Measurements from ENCODE around the gene PIK3R3.
"Not testable (repeated sequence)": the region's sequence is repeated elsewhere in the genome, so short reads cannot be mapped to it uniquely, and the experiment has no call there.

PIK3R3 gene

GRCh38 chr1:46061146-46061545, 71.3 kb downstream of the PIK3R3 start:
- DNase-seq = no peak

GRCh38 chr1:46058936-46059335, 73.5 kb downstream of the PIK3R3 start:
- DNase-seq = no peak

GRCh38 chr1:46057781-46058180, 74.6 kb downstream of the PIK3R3 start:
- no peak for DNase-seq

- not testable (repeated sequence) for DNase-seq
Measured at GRCh38 chr1:46057215-46057614, 75.2 kb downstream of the PIK3R3 start.

- DNase-seq = no peak
Measured at GRCh38 chr1:46056325-46056724, 76.1 kb downstream of the PIK3R3 start.

- no peak for DNase-seq
Measured at GRCh38 chr1:46053734-46054133, 78.7 kb downstream of the PIK3R3 start.

- DNase-seq = no peak
Measured at GRCh38 chr1:46044116-46044515, 88.3 kb downstream of the PIK3R3 start.

GRCh38 chr1:46043458-46044017, 88.9 kb downstream of the PIK3R3 start:
- DNase-seq = peak; percentile 70

- DNase-seq = no peak
Measured at GRCh38 chr1:46041974-46042373, 90.5 kb downstream of the PIK3R3 start.

- DNase-seq = no peak
Measured at GRCh38 chr1:46041551-46041950, 90.9 kb downstream of the PIK3R3 start.

- DNase-seq = no peak
Measured at GRCh38 chr1:46039571-46040052, 92.8 kb downstream of the PIK3R3 start.

- DNase-seq = no peak
Measured at GRCh38 chr1:46036894-46037839, 95.3 kb downstream of the PIK3R3 start.

- no peak for DNase-seq
Measured at GRCh38 chr1:46034601-46035516, 97.6 kb downstream of the PIK3R3 start.

- no peak for DNase-seq
Measured at GRCh38 chr1:46030876-46031660, 101.4 kb downstream of the PIK3R3 start.

- DNase-seq = no peak
Measured at GRCh38 chr1:46030074-46030870, 102.2 kb downstream of the PIK3R3 start.

GRCh38 chr1:46027788-46028573, 104.4 kb downstream of the PIK3R3 start:
- DNase-seq = no peak

GRCh38 chr1:46026531-46026930, 105.9 kb downstream of the PIK3R3 start:
- DNase-seq = no peak

GRCh38 chr1:46021046-46021996, 111.1 kb downstream of the PIK3R3 start:
- no peak for DNase-seq

- DNase-seq = no peak
Measured at GRCh38 chr1:46020010-46020409, 112.4 kb downstream of the PIK3R3 start.

Data from SIG-M5 (cell line).